ENCODE results near the gene ASCC2.

- TF ChIP-seq TSHZ2 (CRISPR knock-in tag; IDR thresholded peaks at IDR 0.05) (no peak), ARNTL (CRISPR knock-in tag; IDR thresholded peaks at IDR 0.05; ENCODE audit: borderline replicate concordance, low read depth) (no peak), TOX (CRISPR knock-in tag; IDR thresholded peaks at IDR 0.05; ENCODE audit: borderline replicate concordance) (no peak), CREB5 (CRISPR knock-in tag; IDR thresholded peaks at IDR 0.05; ENCODE audit: low read depth) (no peak), ZFP30 (CRISPR knock-in tag; IDR thresholded peaks at IDR 0.05) (no peak), PPARA (CRISPR knock-in tag; IDR thresholded peaks at IDR 0.05; ENCODE audit: borderline replicate concordance) (no peak), ZNF565 (CRISPR knock-in tag; conservative IDR thresholded peaks at IDR 0.05; ENCODE audit: low read depth) (no peak), PATZ1 (CRISPR knock-in tag; IDR thresholded peaks at IDR 0.05; ENCODE audit: borderline replicate concordance) (no peak), BACH2 (CRISPR knock-in tag; IDR thresholded peaks at IDR 0.05; ENCODE audit: borderline replicate concordance) (no peak), ZFP3 (CRISPR knock-in tag; IDR thresholded peaks at IDR 0.05) (no peak), SNAI2 (CRISPR knock-in tag; IDR thresholded peaks at IDR 0.05) (no peak)
Observed at GRCh38 chr22:29795663-29796062, 42.4 kb downstream of the ASCC2 start.

Measured in SK-N-SH treated with all-trans-retinoic acid at 6 μM for 48 hours (cell line).